NAMALWA (cell line): ENCODE measurements around the gene EEF1A2.

ENCODE experiments used
- DNase-seq: peaks from one replicate; pipeline ENCODE4 v3.0.0-alpha.2; 2015; ENCODE audit warnings: low spot score

The EEF1A2 gene

DNA sequence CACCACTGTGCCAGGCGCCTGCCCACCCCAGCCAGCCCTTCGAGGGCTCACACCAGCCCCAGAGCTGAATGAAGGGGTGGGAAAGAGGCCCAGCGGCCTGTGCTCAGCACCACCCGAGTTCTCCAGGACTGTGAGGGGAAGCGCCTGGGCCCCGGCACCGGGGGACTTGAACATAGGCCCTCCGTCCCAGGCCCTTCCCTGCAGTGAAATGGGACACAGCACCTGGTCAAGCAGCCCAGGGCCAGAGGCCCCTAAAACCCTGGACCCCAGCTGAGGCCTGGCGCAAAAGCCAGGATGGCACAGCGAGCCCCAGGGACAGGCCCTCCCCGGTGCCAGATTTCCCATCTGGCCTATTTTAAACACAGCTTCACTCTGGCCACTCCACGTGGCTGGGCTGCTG, 30.5 kb downstream of the EEF1A2 start:
- DNase-seq, result no peak

DNA sequence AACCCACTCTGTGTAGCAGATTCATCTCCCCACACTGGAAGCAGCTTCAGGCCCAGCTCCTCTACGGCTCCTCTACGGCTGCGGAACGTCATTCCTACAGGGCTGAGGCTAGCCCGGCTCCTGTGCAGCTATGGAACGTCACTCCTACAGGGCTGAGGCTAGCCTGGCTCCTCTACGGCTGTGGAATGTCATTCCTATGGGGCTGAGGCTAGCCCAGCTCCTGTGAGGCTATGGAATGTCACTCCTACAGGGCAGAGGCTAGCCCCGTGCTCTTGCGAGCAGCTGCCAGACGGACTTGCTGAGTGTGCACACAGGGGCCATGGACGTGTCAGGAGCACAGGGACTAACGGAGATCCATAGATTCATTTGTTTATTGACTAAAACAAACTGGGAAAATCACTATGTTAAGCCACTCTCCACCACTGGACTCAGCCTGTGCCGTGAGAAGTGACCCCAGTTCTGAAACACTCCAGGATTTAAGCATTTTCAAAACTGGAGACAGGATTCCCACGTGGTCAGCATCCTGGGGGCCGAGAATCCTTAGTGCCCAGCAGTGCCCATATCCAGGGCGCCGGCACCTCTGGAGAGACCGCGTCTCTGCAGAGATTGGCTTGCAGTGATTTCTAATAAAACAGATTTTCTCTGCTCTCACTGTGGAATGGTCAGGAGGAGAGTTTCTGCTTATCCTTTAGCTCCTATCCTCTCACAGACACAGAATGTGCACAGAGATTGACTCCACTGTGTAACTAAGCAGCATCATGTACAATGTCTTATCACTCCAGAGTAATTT, 31.4 kb downstream of the EEF1A2 start:
- no peak for DNase-seq

DNA sequence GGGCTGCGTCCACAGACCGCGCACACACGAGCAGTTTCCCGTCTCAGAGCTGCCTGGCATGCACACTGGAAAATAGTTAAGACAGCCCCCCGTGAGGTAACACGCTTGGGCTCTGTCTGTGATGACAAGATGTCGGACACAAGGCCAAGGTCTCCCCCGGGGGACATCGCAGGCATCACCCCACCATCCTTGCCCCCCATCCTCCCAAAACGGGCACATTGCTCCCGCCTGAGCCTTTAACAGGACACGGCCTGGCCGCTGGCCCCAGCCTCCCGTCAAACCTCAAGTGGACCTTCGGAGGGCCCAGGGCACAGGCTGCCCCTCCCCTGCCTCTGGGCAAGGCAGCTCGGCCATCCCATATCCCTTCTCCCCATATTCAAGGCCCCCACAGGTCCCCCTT, 32.0 kb downstream of the EEF1A2 start:
- no peak for DNase-seq

DNA sequence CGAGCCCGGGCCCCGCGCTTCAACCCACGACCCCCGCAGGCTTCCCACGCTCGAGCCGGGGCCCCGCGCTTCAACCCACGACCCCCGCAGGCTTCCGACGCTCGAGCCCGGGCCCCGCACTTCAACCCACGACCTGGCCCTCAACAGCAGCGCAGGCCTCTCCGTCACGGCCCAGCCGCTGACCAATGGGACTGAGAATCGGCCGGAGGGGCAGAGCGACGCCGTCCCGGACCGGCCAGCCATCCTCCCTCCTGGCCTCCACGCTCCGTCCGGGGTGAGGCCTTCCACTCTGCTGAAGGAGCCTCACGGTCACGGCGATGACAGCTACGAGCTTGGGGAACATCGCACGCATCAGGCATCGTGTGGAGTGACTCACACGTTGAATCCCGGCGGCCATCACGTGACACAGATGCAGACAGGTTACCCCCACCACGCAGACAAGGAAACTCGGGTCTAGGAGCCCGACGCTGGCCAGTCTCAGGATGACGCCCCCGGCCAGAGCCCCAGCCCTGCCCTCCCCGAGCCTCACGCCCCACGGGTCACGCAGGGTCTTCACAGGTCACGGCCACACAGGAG, 32.5 kb downstream of the EEF1A2 start:
- DNase-seq, result no peak

DNA sequence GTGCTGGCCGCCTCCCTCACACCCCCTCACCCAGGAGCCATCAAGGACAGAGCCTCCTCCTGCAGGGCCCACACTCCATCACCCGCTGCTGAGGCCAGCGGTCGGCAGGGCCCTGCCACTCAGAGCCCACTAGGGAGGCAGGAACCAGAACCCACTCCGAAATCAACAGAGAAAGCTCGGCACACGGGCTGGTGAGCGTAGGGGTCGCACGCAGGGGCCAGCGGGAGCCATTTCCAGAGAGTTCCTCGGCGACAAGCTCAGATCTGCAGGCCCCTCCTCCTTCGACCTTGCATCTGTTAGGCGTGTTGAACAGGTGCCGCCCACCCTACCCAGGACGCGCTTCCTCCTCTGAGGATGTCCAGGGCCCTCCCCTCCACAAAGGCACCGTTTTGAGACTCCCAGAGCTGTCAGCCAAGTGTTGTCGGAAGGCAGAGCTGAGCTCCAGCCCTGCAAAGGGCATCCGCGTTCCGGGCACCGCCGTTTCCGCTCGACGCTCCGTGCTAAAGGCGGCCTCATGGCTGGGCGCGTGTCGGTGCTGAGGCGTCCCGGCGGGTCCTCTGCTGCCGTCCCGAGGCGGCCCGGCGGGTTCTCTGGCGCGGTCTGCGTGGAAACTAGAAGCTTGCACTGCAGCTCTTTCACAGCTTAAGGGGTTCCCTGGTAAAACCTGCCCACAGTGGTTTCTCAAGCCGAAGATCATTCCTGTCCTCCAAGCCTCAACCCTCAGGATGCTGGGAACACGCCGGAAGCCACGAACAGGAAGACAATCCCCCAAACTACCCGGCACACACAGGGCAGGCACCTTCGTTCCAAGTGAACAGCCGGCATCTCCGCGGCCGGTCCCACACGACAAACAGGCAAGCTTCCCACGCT, 33.3 kb downstream of the EEF1A2 start:
- no peak for DNase-seq

DNA sequence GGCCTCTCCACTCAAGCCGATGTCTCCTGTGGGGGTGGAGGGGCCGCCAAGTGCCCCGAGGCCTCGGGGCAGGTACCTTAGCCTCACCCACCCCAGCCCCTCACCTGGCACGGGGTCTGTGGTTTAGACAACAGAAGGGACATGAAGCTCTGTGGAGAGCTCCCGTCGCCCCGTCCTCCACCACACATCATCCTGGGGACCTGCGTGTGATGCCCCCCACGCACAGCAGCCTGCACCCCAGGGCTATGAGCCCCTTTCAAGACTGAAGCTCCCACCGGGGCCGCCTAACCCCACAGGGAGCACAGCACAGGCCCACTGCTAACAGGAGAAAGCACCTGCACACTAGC, 34.6 kb downstream of the EEF1A2 start:
- no peak for DNase-seq

DNA sequence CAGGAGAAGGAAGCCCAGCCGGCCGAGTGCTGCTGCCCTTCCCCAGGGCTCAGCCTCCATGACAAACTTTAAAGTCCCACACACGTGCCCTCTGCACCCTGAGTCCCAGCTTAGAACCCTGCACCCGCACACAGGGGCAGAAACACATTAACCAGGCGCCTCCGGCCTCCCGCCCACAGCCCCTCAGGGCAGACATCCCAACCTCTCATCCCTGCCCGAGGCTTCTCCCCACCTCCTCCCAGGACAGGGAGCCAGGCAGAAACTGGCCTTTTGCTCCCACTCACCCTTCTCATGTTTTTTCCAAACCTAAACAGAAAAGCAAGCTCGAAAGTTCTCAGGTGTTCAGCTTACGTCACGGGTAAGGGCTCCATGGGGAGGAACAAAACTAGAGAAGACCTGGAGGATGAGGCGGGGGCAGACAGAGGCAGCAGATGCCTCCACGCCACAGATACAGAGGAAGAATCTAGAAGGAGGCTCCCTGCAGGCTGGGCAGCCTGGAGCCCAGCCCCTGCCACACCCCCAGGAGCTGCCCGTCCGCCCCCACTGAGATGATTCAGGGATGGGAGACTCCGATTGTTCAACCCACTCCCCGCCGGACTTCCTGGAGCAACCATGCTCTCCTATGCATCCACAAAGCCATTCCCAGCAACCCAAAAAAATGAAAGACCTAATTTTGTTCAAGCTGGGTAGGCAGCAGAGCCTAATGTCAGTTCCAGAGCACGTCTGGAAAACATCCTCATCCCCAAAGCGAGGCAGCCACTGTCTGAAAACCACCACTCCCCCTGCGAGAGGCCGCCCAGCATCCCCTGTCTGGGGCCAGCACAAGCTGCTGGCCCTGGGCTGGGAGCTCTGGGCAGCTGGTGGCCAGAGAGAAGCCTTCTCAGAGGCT, 35.2 kb downstream of the EEF1A2 start:
- DNase-seq, result no peak

DNA sequence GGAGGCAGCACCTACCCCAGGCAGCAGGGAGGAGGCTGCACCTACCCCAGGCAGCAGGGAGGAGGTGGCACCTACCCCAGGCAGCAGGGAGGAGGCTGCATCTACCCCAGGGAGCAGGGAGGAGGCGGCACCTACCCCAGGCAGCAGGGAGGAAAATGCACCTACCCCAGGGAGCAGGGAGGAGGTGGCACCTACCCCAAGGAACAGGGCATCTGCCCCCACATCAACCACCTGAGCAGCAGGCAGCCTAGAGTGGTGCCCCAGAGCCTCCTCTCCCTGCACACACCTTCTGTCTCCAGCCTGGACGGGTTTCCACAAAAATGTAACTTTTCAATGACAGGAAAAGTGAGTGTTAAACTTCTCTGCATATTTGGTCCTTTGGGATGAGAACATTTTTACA, 36.6 kb downstream of the EEF1A2 start:
- no peak for DNase-seq

DNA sequence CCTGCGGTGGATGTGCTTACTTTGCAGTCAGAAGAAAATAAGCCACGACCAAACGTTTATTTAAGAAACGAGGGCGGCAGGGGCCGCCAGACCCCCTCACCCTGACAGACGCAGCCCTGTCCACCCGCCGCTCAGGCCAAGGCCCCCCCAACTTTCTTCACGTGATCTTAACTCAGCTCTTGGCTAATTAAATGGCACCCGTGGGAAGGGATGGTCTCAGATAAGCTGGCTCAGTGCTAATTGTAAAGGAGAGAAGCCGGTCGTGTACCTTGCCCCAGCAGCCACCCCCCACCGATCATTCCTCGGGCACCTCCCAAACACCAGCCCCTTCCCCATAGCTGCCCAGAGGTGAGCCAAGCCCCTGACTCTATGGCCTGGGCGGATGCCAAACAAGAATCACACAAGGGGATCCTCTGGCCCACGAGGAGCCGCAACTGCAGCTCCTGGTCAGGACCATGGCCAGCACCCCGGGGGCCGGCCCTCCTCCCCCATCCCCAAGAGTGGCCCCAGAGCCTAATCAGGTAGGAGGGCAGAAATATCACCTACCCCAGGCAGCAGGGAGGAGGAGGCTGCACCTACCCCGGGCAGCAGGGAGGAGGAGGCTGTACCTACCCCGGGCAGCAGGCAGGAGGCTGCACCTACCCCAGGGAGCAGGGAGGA, 37.6 kb downstream of the EEF1A2 start:
- DNase-seq, result peak; percentile 27

DNA sequence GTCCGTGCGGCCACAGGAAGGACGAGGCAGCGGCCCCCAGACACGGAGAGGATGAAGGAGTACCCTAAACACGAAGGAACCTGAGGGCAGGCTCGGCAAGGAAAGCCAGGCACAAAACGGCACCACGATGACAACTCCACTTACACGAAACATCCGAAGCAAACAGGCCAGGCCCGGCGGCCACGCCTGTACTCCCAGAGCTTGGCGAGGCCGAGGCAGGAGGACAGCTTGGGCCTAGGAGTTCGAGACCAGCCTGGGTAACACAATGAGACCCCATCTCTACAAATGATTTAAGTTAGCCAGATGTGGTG, 39.9 kb downstream of the EEF1A2 start:
- DNase-seq, result no peak

DNA sequence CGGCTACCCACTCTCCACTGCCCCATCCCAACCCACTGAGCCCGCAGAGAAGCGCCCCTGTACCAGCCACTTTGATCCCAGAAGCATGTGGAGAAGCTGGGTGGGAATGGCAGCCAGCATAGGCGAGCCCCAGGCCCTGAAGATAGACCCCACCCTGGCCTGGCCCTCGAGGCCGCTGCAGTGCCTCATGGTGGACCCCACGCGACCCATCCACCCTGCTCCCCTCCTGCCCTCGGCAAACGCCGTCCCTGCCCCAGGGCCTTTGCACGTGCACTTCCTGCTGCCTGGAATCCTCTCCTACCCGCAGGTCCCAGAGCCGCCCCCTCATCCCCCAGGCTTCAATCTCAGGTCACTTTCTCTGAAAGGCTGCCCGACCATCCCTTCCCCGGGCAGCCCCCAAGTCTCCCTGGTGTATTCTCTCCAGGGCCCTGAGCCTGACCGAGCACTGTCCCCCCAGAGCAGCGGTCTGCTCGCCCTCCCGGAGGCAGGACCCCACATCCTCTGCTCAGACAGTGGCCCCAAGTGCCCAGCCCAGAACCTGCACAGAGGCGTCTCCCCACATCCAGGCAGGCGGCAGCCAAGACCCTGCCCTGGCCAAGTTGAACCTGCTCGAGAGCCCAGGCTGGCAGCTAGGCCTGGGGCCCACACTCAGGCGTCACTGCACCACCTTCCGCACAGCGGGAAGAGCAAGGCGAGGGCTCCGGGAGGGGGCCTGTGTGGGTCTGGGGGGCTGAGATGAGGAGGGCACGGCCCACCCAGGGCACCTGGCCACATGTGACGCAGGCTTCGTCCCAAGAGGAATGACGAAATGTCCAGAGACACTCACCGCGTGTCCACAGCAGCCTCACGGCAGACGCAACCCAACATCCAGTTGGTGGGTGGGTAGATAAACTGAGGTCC, 40.5 kb downstream of the EEF1A2 start:
- DNase-seq, result no peak

DNA sequence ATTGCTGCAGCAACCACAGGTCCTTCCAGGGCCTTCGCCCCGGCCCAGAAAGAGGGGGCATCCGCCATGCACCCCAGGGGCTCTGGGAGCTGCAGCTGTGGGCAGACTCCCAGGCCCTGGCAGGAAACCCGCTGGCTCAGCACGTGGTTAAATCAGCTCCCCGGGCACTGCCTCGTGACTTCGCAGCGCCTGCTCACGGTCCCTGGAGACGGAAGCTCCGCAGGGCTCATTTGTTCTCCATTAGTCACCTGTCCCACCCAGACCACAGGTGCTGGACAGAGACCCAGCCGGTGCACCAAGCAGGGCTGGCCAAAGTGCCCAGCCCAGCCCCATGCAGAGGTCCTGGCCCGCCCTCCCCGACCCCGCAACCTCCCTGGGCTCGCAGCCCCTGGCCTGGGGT, 41.1 kb downstream of the EEF1A2 start:
- DNase-seq, result peak; percentile 26

DNA sequence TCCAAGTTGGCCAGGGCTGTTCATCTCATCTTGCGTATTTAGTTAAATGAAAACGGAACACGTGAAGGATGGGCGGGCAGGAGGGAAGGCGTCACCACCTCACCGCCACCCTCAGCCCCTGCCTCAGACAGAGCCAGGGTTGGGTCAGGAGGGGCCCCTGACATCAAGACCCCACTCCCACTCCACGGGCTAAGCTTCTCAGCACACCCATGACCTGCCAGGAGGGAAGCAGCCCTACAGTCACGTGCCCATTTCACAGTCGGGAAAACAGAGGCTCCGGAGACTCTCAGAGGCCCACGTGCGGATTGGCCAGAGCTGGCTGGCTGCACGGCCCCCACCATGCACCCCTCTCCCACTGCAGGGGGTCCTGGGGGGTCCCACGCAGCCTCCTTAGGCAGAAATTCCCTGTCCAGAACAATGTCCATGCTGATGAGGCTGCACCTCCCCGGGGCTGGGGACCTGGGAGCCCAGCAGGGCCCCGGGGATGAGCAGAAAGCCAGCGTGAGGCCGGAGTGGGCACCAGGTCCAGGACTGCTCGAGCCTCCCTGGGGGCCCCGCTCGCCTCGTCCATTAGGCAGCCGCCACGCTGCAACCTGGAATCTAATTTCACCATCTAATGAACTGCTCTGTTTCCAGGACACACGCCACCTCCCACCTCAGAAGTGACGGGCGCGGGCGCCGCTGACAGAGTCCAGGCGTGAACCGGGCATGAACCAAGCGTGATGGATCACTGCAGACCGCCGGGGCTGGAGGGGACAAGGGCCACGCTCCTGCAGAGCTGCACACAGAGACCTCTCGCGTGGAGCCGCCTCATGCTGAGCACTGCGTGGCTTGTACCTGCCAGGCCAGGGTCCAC, 42.2 kb downstream of the EEF1A2 start:
- no peak for DNase-seq

DNA sequence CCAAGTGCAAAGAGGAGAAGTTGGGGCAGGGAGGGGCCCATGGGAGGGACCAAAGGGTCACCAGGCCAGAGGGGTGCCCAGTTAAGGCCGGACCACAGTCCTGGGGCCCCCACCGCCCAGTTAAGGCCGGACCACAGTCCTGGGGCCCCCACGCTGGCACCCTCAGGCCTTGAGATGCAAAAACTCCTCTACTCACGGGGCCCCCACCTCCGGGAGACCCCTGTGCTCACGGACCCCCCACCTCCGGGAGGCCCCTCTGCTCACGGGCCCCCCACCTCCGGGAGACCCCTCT, 43.4 kb downstream of the EEF1A2 start:
- DNase-seq, result no peak

DNA sequence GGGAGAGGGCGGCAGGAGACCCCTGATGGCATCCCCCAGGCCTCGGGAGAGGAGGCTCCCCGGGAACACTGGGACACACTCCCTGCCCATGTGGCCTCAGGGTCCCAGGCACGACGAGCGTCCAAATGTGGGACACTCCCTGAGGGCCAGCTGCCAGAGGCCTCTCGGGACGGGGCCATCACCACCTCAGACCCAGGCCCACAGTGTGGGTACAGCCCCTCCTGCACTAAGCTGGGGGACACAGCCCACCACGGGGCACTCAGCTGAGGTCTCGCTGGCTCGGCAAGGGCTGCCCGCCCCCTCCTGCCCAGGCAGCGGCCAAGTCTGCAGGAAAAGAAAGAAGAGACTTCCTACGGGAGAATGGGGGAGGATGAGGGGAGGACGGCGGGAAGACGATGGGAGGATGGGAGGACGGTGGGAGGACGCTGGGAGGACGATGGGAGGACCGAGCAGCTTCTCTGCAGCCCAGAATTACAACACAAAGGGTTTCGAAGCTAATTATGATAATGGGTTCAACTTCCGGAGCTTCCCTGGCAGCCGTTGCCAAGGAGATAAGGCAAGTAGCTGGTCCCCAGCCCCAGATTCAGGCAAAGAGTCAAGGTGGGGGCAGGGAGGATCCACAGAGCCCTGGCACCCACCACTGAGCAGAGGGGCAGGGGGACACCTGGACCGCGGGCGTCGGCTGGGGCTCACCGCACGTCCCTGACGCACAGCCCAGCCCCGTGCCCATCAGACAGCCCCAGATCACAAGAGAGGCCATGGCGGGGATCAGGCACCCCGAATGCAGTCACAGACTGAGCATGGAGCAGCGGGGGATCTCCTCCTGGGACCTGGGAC, 43.9 kb downstream of the EEF1A2 start:
- no peak for DNase-seq

DNA sequence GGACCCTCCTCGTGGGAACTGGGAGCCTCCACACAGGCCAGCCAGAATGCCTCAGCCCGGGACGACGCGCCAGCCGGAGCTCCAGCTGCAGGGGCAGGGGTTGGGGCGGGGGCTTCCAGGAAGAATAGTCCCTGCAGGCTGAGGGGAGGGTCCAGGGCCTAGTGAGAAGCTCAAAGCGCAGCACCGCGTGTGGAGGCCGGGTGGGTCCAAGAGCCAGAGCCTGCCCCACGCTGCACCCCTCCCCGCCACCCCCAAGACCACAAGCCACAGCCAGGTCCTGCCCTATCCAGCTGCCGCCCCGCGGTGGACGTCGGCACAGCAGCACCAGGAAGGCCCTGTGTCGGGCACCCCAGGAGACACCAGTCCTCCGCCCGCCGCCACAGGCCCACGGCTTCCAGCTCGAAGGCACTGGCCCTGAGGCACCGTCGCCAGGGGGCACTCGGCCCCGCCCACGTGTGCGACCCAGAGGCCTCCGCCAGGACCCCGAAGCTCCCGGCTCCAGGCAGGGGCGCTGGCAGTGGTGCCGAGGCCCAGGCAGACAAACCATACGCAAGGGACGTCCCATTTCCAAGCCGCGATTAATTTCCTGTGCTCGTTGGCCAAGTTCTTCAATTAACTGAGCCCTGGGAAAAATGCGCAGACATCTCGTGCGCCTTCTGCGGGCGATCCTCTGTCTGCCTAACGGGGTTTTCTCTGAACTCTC, 45.9 kb downstream of the EEF1A2 start:
- DNase-seq, result no peak

DNA sequence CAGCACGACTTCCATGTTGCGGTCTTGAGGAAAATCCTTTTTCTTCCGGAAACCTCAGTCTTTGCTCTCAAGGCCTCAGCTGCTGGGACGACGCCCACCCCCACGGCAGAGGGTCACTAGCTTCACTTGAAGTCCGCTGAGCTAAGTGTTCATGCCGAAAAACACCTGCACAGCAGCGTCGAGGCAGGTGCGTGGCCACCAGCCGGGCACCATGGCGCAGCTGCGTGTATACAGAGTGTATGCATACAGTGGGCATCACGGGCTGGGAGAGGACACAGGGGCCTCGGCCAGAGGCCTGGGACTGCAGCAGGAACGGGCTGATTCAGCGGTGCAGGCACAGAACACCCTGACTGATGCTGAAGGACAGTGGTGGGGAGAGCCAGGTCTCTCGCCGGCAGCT, 46.5 kb downstream of the EEF1A2 start:
- DNase-seq, result no peak

DNA sequence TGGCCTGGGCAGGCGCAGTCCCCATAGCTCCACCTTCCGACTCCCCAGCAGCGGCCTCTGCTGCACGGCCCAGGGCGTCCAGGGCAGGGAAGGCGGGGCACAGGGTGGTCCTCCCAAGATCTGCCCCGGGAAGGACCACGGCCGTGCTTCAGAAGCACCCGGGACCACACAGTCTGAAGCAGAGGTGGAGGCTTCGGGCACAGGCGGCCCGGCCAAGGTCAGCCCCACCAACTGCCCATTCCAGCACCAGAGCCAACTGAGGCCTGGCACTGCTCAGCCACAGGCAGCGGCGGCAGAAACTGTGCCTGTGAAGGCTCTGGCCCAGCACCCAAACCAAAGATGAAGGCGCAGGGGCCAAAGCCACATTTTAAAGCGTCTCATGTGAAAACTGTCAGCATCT, 47.1 kb downstream of the EEF1A2 start:
- DNase-seq, result no peak
